Activated CD4-positive, alpha-beta T cell treated with anti-CD3 and anti-CD28 coated beads, Interleukin-2, amount 50 U/mL, for 4 hours (primary cell): ENCODE results near the gene AIF1.
"Not testable (repeated sequence)": the region's sequence is repeated elsewhere in the genome, so short reads cannot be mapped to it uniquely, and the experiment has no call there.

ENCODE experiments used
- DNase-seq, 2 experiments: peaks; one replicate each; pipeline ENCODE4 v3.0.0-alpha.2; 2020

AIF1 gene

GRCh38 chr6:31580807-31581433 is 34.1 kb upstream of the AIF1 start:
- peak; percentile 85 for DNase-seq

GRCh38 chr6:31581434-31582229 is 33.4 kb upstream of the AIF1 start:
- no peak for DNase-seq

GRCh38 chr6:31582230-31582643 is 32.8 kb upstream of the AIF1 start, which contains the start of gene LTB:
Gene LTB, minus strand, starts transcription at chr6:31582424. Its CDS starts 7 bp downstream, at chr6:31582417.
- DNase-seq, result peak; percentile 57 to 59

DNA sequence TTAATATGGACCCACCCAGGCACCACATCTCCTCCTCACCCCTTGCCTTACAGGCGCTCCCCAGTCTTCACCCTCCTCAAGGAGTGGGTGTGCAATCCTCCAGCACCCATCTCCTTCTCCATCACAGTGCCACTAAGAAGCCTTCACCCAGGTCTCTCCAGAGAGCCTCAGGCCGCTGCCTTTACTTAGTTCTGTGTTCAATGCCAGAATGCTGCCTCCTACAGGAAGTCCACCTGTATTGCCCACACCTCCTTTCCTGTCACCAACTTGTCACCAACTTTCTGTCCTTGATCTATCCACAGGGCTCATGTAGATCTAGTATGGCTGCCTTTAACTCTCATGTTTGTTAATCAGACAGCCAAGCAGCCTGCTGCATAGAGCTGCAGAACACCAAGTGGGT is 29.5 kb upstream of the AIF1 start:
- no peak for DNase-seq

GRCh38 chr6:31586008-31586407 is 29.0 kb upstream of the AIF1 start, which contains the start of gene LST1:
Gene LST1, plus strand, starts transcription at chr6:31586277. Its CDS starts 1,023 bp downstream, at chr6:31587300.
- no peak for DNase-seq

- DNase-seq, result no peak
Observed at GRCh38 chr6:31586599-31587281, 28.3 kb upstream of the AIF1 start.

DNA sequence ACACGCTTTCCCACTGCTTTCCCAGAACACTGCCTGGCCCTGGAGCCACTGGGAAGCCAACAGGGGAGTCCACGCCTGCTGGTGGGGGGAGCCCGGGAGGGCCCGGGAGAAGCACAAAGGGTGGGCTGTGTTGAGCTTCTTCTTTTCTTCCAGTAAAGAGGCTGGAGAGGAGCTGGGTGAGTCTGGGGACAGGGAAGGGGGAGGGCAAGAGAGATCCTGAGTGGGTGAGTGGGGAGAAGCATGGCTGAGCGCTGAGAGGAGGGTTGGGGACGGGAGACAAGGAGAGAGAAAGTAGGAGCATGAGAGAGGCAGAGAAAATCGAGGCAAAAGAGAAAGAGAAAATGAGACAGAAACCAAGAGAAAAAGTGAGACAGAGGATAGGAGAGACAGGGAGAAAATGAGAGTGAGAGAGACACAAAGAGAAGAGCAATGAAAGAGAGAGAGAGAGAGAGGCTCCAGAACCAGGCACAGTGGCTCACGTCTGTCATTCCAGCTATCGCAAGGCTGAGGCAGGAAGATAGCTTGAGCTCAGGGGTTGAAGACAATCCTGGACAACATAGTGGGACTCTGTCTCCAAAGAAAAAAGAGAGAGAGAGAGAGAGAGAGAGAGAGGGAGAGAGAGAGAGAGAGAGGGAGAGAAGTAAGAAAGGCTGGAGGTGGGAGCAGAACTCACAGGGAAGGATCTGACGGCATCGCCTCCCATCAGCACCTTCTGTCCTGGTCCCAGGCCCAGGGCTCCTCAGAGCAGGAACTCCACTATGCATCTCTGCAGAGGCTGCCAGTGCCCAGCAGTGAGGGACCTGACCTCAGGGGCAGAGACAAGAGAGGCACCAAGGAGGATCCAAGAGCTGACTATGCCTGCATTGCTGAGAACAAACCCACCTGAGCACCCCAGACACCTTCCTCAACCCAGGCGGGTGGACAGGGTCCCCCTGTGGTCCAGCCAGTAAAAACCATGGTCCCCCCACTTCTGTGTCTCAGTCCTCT is 26.9 kb upstream of the AIF1 start:
- DNase-seq, result no peak

GRCh38 chr6:31588871-31589650 is 26.0 kb upstream of the AIF1 start:
- DNase-seq, result no peak

DNA sequence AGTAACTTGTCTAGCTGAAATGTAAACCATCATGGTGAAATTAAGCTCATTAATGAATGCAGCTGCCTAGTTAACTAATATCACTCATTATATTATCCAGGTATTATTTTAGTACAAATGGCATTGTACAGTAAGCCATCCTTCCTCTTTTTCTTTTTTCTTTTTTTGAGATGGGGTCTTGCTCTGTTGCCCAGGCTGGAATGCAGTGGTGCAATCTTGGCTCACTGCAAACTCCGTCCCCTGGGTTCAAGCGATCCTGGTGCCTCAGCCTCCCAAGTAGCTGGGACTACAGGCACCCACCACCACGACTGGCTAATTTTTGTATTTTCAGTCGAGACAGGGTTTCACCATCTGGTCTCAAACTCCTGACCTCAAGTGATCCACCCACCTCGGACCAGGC is 24.3 kb upstream of the AIF1 start:
- DNase-seq, result not testable (repeated sequence)

- no peak for DNase-seq
Observed at GRCh38 chr6:31592396-31592771, 22.6 kb upstream of the AIF1 start.

GRCh38 chr6:31597006-31597405 is 18.0 kb upstream of the AIF1 start:
- no peak for DNase-seq

DNA sequence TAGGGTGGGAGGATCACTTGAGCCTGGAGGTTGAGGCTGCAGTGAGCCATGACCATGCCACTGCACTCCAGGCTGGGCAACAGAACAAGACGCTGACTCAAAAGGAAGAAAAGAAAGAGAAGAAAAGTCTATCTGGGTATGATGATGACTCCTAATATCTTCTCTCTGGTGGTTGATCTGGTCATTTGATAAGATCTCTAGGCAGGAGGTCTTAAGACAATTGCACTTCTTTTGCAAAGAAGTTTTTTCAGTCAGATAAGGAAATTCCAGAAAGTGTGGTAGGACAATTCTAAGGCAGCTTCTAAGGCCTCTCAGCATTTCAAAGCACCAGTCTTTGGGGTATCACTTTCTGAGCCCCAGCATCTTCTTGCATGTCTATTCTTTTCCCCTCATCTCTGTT is 7.7 kb upstream of the AIF1 start:
- DNase-seq, result no peak

DNA sequence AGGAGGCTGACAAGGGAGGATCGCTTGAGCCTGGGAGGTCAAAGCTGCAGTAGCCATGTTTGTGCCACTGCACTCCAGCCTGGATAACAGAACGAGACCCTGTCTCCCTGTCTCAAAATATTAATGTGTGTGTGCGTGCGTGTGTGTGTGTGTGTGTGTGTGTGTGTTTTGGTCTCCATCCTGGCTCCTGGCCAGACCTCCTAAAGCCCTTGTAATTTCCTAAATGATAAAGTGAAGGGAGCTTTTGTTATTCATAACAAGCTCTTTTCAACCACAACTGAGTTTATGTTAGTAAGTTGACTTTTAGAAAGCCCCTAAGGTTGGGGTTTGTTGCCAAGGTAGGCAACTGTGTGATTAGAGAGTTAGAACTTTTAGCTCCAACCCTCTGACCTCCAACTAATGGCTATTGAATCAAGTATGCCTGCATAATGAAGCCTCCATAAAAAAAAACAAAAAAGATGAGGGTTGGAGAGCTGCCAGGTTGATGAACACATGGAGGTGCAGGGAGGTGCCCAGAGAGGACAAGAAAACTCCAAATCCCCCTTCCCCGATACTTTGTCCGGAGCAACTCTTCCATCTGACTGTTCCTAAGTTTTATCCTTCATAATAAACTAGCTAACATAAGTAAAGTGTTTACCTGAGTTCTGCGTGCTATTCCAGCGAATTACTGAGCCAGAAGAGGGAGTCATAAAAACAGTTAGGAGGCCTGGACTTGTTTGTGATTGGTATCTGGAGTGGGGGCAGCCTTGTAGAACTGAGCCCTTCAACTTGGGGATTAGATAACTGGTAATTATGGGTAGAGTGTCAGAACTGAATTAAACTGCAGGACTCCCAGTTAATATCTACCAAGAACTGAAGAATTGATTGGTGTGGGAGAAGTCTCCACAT is 5.3 kb upstream of the AIF1 start:
- no peak for DNase-seq

DNA sequence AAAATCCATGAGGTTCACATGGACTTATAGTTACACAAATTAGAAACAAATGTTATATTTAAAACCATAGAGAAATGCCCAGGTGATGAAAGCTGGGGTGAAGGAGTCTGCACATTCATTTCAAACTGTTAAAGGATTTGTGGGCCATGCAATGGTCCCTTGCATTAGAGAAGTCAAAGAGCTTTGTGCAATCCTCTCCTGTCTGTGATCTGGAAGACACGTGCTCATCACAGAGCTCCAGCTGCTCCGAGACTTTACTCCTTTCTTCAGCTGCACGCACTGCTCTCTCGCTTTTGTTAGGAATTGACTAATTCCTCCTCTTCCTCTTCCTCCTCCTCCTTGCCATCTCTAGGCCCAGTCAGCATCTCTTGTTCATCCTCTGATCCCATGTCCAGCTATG is 4.1 kb upstream of the AIF1 start:
- DNase-seq, result no peak

GRCh38 chr6:31614075-31614619 is 887 bp upstream of the AIF1 start:
- DNase-seq, result no peak

DNA sequence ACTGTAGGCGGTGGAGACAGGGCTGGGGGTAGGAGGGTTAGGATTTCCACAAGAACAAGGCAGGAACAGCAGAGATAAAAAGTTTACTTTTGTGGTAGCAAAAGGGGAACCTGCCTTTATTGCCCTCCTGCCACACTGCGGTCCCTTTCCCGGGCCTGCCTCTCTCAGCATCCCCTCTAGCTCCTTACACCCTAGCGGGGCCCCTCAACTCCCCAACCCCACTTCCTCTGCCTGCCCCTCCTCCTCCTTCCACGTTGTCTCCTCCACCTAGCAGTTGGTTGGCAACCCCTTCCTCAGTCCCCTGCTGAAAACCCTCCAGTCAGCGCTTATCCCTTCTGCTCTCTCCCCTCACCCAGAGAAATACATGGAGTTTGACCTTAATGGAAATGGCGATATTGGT is 714 bp downstream of the AIF1 start:
- DNase-seq, result no peak

DNA sequence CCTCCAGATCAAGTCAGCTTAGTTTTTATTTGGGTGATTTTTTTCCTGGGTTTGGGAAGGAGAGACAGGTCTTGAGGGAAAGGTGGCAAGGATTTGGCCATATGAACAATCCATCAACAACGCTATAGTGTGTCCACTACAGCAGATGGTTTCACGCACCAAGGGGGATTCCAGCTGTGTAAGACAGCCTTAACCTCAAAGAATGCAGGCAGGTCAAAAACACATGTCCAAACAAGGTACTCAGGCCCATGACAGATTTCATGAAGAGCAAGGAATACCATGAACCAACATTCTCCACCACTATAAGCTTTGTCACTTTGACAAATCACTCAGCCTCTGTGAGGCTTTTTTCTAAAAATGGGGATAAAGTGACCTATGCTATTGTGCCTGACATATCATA is 2.0 kb downstream of the AIF1 start:
- no peak for DNase-seq

GRCh38 chr6:31619805-31620585 is 5.0 kb downstream of the AIF1 start:
- peak; percentile 92 to 93 for DNase-seq

- DNase-seq, result peak; percentile 97
Observed at GRCh38 chr6:31620586-31621319, 5.7 kb downstream of the AIF1 start, which contains the start of gene PRRC2A. Gene PRRC2A, plus strand, starts transcription at chr6:31620715. Its CDS starts 2,075 bp downstream, at chr6:31622790.
